RWPE1 (cell line): ENCODE data around the gene FAM240A.

Experiments
- CTCF ChIA-PET: fragments of 350-600 bp; sonication (Branson Sonifier 250); formaldehyde crosslinking; extraction: SDS; loops from one replicate; lab custom pipeline; 2021; lab: Yijun Ruan, JAX
- POLR2A ChIA-PET: fragments of 400-600 bp; formaldehyde crosslinking; extraction: SDS; loops from one replicate; lab custom pipeline; 2020; ENCODE audit warnings: antibody characterized with exemption; ENCODE audit not compliant: low non-redundant PET; lab: Yijun Ruan, JAX
- DNase-seq: peaks from one replicate; pipeline ENCODE4 v3.0.0; 2012; ENCODE audit warnings: low spot score
- H3K27ac ChIP-seq: fragments of 450-650 bp; 2 replicates; pipeline ENCODE4 v1.5.1; 2017
- CTCF ChIP-seq: fragments of 450-650 bp; conservative IDR thresholded peaks from 2 replicates; pipeline ENCODE4 v1.5.1; 2017; ENCODE audit warnings: low read depth, mild to moderate bottlenecking

The FAM240A gene

GRCh38 chr3:46660003-46660402 lies 47.7 kb downstream of the FAM240A start:
- no peak for DNase-seq
- CTCF ChIA-PET = interaction anchor here (0.6 to 0.7 kb wide), 2 partner anchors 95 to 386 kb away, joined by 3 read pairs; no protein-coding TSS in a partner anchor
- POLR2A ChIA-PET = no interaction called here
- peak overlapping the region; percentile 66 for H3K27ac ChIP-seq
- no peak for TF ChIP-seq CTCF

- CTCF ChIA-PET = interaction anchor here (0.6 to 0.7 kb wide), 3 partner anchors 96 to 747 kb away, joined by 3 to 5 read pairs (median 3); no protein-coding TSS in a partner anchor
- TF ChIP-seq CTCF = no peak
- peak overlapping the region; percentile 66 for H3K27ac ChIP-seq
- no peak for DNase-seq
- POLR2A ChIA-PET = no interaction called here
These were observed 48.5 kb downstream of the FAM240A start for GRCh38 chr3:46660543-46661523.

- ChIA-PET POLR2A (no interaction called here), CTCF (interaction anchor here (0.6 kb wide), 1 partner anchor 55 kb away, joined by 4 read pairs; no protein-coding TSS in a partner anchor)
- H3K27ac ChIP-seq = peak overlapping the region; percentile 66
- TF ChIP-seq CTCF = no peak
- no peak for DNase-seq
These were observed 49.7 kb downstream of the FAM240A start for GRCh38 chr3:46661776-46662766.

GRCh38 chr3:46662771-46663551 lies 50.6 kb downstream of the FAM240A start:
- CTCF ChIA-PET = no interaction called here
- TF ChIP-seq CTCF = no peak
- H3K27ac ChIP-seq = no peak overlapping the region; the same call in 1 of the 2 replicates
- POLR2A ChIA-PET = no interaction called here
- DNase-seq = no peak

GRCh38 chr3:46663591-46664135 lies 51.3 kb downstream of the FAM240A start:
- POLR2A ChIA-PET = no interaction called here
- CTCF ChIA-PET = interaction anchor here (0.7 kb wide), 1 partner anchor 71 kb away, joined by 3 read pairs; no protein-coding TSS in a partner anchor
- DNase-seq = no peak
- no peak overlapping the region; the same call in 1 of the 2 replicates for H3K27ac ChIP-seq
- no peak; the same call in 1 of the 2 replicates for TF ChIP-seq CTCF
